ENCODE results near the gene PRDM10. TPM values are rescaled to one million over a fixed set of nuclear protein-coding genes. Genes with fewer than 3 reads are reported as not detected.
"Not testable (repeated sequence)": the region's sequence is repeated elsewhere in the genome, so short reads cannot be mapped to it uniquely, and the experiment has no call there.

PRDM10 gene
- total RNA-seq, 1 experiment from 2014 or later = 7.7 TPM

DNA sequence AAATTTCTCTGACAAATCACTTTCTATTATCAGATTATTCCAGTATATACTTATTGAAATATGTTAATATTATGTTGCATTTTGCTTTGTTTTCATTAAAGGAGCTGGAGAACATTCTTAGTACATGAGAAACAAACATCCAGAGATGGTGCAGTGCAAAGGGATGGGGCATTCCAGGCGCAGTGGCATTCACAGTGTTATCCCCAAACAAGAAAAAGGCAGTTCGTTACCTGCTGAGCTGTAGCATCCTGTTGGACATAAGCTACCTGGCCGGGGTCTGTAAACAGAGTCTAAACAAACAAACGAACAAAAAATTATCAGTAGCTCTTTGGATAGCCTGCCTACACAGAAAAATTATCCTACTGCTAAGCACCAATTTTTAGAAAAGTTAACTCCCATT is 47.4 kb downstream of the PRDM10 start:
- Histone ChIP-seq H4K91ac (ENCODE audit: insufficient read length, low read depth, low read length) (no peak overlapping the region), H3K27ac (ENCODE audit: insufficient read length, low read depth, low read length) (no peak overlapping the region), H3K23ac (ENCODE audit: insufficient read length, low read depth, low read length) (no peak overlapping the region), H3K4ac (ENCODE audit: low read depth, low read length) (no peak overlapping the region), H2AK5ac (ENCODE audit: insufficient read length, low read length) (no peak overlapping the region), H3K18ac (ENCODE audit: insufficient read length, low read depth, low read length) (no peak overlapping the region), H3K79me1 (ENCODE audit: insufficient read depth, low read depth, low read length, poor library complexity, severe bottlenecking) (no peaks in the 10 kb centered on the region), H3K23me2 (ENCODE audit: insufficient read length, low read depth, low read length, poor library complexity, severe bottlenecking) (no peaks in the 10 kb centered on the region), H2BK12ac (ENCODE audit: insufficient read length, low read depth, low read length) (no peak overlapping the region), H4K8ac (replicated peaks; ENCODE audit: insufficient read length, low read depth, low read length) (no peak overlapping the region), H2BK15ac (ENCODE audit: low read depth, low read length) (no peak overlapping the region), H4K20me1 (ENCODE audit: control insufficient read depth, insufficient read depth, insufficient read length) (no peaks in the 10 kb centered on the region), H3K4me2 (ENCODE audit: insufficient read depth, insufficient read length, low read length) (no peak overlapping the region), H2BK5ac (ENCODE audit: insufficient read length, low read length) (no peak overlapping the region), H2BK120ac (ENCODE audit: low read depth, low read length, poor library complexity, severe bottlenecking) (no peak overlapping the region), H3K4me1 (ENCODE audit: insufficient read depth, low read length) (no peaks in the 10 kb centered on the region), H3K27me3 (ENCODE audit: insufficient read depth, low read length) (no peaks in the 10 kb centered on the region), H2BK20ac (ENCODE audit: low read depth, low read length, poor library complexity, severe bottlenecking) (no peak overlapping the region), H2AFZ (ENCODE audit: low read length) (no peak overlapping the region), H4K5ac (ENCODE audit: insufficient read length, low read depth, low read length) (no peak overlapping the region), H3T11ph (ENCODE audit: low read length) (no peak overlapping the region), H3K56ac (ENCODE audit: insufficient read length, low read depth, low read length) (no peak overlapping the region), H3K9me3 (ENCODE audit: control insufficient read depth, low read depth, low read length) (no peaks in the 10 kb centered on the region), H3K14ac (ENCODE audit: insufficient read depth, low read length) (no peak overlapping the region), H3K9ac (ENCODE audit: extremely low read depth, insufficient read length, low read length) (no peak overlapping the region), H3K79me2 (ENCODE audit: insufficient read depth, low read length) (no peaks in the 10 kb centered on the region)
- Mint-ChIP-seq H3K4me3 (no peak overlapping the region), H3K36me3 (ENCODE audit: insufficient read depth in 1 of 3, low read depth in 3 of 3) (peaks cover 8 to 27% (median 23%) of the 10 kb centered on the region in 3 experiments; a peak in 6 of 7 replicates), H3K9me3 (no peaks in the 10 kb centered on the region), H3K27ac (no peak overlapping the region), H3K27me3 (ENCODE audit: low read depth) (no peaks in the 10 kb centered on the region), H3K4me1 (peaks cover 3 to 7% of the 10 kb centered on the region in 2 experiments; a peak in 1 of 4 replicates)
- TF ChIP-seq, protein P1, sequence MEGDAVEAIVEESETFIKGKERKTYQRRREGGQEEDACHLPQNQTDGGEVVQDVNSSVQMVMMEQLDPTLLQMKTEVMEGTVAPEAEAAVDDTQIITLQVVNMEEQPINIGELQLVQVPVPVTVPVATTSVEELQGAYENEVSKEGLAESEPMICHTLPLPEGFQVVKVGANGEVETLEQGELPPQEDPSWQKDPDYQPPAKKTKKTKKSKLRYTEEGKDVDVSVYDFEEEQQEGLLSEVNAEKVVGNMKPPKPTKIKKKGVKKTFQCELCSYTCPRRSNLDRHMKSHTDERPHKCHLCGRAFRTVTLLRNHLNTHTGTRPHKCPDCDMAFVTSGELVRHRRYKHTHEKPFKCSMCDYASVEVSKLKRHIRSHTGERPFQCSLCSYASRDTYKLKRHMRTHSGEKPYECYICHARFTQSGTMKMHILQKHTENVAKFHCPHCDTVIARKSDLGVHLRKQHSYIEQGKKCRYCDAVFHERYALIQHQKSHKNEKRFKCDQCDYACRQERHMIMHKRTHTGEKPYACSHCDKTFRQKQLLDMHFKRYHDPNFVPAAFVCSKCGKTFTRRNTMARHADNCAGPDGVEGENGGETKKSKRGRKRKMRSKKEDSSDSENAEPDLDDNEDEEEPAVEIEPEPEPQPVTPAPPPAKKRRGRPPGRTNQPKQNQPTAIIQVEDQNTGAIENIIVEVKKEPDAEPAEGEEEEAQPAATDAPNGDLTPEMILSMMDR (conservative IDR thresholded peaks at IDR 0.05) = no peak
- no peak for DNase-seq
- WGBS (ENCODE audit: extremely low coverage, insufficient read length, low lambda C conversion rate) = no CpG with 5 or more reads among the region's 4 CpGs

DNA sequence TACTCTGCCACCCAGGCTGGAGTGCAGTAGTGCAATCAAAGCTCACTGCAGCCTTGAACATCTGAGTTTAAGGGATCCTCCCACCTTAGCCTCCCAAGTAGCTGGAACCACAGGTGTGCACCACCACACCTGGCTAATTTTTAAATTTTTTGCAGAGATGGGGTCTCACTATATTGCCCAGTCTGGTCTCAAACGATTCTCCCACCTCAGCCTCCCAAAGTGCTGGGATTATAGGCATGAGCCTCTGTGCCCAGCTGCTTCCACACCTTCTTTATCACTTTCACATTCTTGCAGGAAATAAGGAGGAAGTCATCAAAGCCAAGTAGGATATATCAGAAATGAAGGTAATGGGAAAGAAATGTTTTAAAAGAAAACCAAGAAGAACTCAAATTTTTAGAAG is 47.9 kb downstream of the PRDM10 start:
- not testable (repeated sequence) for H4K20me1 ChIP-seq (ENCODE audit: control insufficient read depth, insufficient read depth, insufficient read length); H4K5ac ChIP-seq (ENCODE audit: insufficient read length, low read depth, low read length); H2BK20ac ChIP-seq (ENCODE audit: low read depth, low read length, poor library complexity, severe bottlenecking); H3K4me1 ChIP-seq (ENCODE audit: insufficient read depth, low read length); H2BK5ac ChIP-seq (ENCODE audit: insufficient read length, low read length); H3K4me3 Mint-ChIP-seq; H3K23me2 ChIP-seq (ENCODE audit: insufficient read length, low read depth, low read length, poor library complexity, severe bottlenecking); H3T11ph ChIP-seq (ENCODE audit: low read length); H3K4me1 Mint-ChIP-seq; H3K14ac ChIP-seq (ENCODE audit: insufficient read depth, low read length); H3K56ac ChIP-seq (ENCODE audit: insufficient read length, low read depth, low read length); DNase-seq; H4K8ac ChIP-seq (replicated peaks; ENCODE audit: insufficient read length, low read depth, low read length); H3K27me3 ChIP-seq (ENCODE audit: insufficient read depth, low read length); H3K79me1 ChIP-seq (ENCODE audit: insufficient read depth, low read depth, low read length, poor library complexity, severe bottlenecking); H3K79me2 ChIP-seq (ENCODE audit: insufficient read depth, low read length); H2AK5ac ChIP-seq (ENCODE audit: insufficient read length, low read length); H3K23ac ChIP-seq (ENCODE audit: insufficient read length, low read depth, low read length); H3K4ac ChIP-seq (ENCODE audit: low read depth, low read length); H2BK12ac ChIP-seq (ENCODE audit: insufficient read length, low read depth, low read length); H3K9me3 Mint-ChIP-seq; H2BK15ac ChIP-seq (ENCODE audit: low read depth, low read length); H3K27me3 Mint-ChIP-seq (ENCODE audit: low read depth); H3K18ac ChIP-seq (ENCODE audit: insufficient read length, low read depth, low read length); H2BK120ac ChIP-seq (ENCODE audit: low read depth, low read length, poor library complexity, severe bottlenecking); H3K27ac ChIP-seq (ENCODE audit: insufficient read length, low read depth, low read length); H3K9ac ChIP-seq (ENCODE audit: extremely low read depth, insufficient read length, low read length); H3K4me2 ChIP-seq (ENCODE audit: insufficient read depth, insufficient read length, low read length); H2AFZ ChIP-seq (ENCODE audit: low read length); H4K91ac ChIP-seq (ENCODE audit: insufficient read length, low read depth, low read length); H3K9me3 ChIP-seq (ENCODE audit: control insufficient read depth, low read depth, low read length); H3K27ac Mint-ChIP-seq
- H3K36me3 Mint-ChIP-seq (ENCODE audit: insufficient read depth in 1 of 3, low read depth in 3 of 3) = peaks cover 8 to 25% (median 23%) of the 10 kb centered on the region in 3 experiments; a peak in 6 of 7 replicates
- WGBS (ENCODE audit: extremely low coverage, insufficient read length, low lambda C conversion rate) = no CpG with 5 or more reads among the region's 1 CpG

Measured in H9 (cell line).